RWPE2 (cell line): Measurements from ENCODE around the gene VAX1.
A peak's percentile ranks its signal among the peaks of the same experiment; 100 is the strongest.

Experiments used
- ATAC-seq: fragments of 200-7000 bp; cut with Tn5 transposase; 3 replicates; pipeline ENCODE4 v1.9.1; 2021; ENCODE audit warnings: low read depth
- DNase-seq: peaks from one replicate; pipeline ENCODE4 v3.0.0-alpha.2; 2020; ENCODE audit warnings: low spot score
- H3K27ac ChIP-seq: fragments of 450-650 bp; 2 replicates; pipeline ENCODE4 v1.5.1; 2017; ENCODE audit warnings: mild to moderate bottlenecking; ENCODE audit not compliant: poor library complexity, severe bottlenecking
- H3K27me3 ChIP-seq: fragments of 250-450 bp; sonication (Bioruptor Pico); 2 replicates; pipeline ENCODE4 v1.5.1; 2021; ENCODE audit warnings: mild to moderate bottlenecking, moderate library complexity; ENCODE audit not compliant: insufficient read depth, poor library complexity, severe bottlenecking
- H3K36me3 ChIP-seq: fragments of 250-450 bp; sonication (Bioruptor Pico); 2 replicates; pipeline ENCODE4 v1.5.1; 2020; ENCODE audit warnings: low read depth, mild to moderate bottlenecking, moderate library complexity
- H3K4me1 ChIP-seq: fragments of 250-450 bp; sonication (Bioruptor Pico); 2 replicates; pipeline ENCODE4 v1.5.1; 2021; ENCODE audit warnings: mild to moderate bottlenecking, moderate library complexity; ENCODE audit not compliant: insufficient read depth, poor library complexity, severe bottlenecking
- H3K4me3 ChIP-seq: fragments of 250-450 bp; sonication (Bioruptor Pico); 2 replicates; pipeline ENCODE4 v1.5.1; 2021; ENCODE audit warnings: mild to moderate bottlenecking, moderate library complexity; ENCODE audit not compliant: severe bottlenecking
- H3K9me3 ChIP-seq: fragments of 250-450 bp; sonication (Bioruptor Pico); 2 replicates; pipeline ENCODE4 v1.5.1; 2021; ENCODE audit warnings: mild to moderate bottlenecking, moderate library complexity; ENCODE audit not compliant: severe bottlenecking
- TF ChIP-seq, protein P1 (sequence below): fragments of 450-650 bp; IDR thresholded peaks from one replicate; pipeline ENCODE4 v1.5.1; 2017; ENCODE audit warnings: mild to moderate bottlenecking, moderate library complexity; ENCODE audit not compliant: poor library complexity, severe bottlenecking

Gene VAX1

GRCh38 chr10:117166418-117167345 lies 28.6 kb upstream of the VAX1 start:
- H3K27ac ChIP-seq, result no peak overlapping the region
- TF ChIP-seq, protein P1, sequence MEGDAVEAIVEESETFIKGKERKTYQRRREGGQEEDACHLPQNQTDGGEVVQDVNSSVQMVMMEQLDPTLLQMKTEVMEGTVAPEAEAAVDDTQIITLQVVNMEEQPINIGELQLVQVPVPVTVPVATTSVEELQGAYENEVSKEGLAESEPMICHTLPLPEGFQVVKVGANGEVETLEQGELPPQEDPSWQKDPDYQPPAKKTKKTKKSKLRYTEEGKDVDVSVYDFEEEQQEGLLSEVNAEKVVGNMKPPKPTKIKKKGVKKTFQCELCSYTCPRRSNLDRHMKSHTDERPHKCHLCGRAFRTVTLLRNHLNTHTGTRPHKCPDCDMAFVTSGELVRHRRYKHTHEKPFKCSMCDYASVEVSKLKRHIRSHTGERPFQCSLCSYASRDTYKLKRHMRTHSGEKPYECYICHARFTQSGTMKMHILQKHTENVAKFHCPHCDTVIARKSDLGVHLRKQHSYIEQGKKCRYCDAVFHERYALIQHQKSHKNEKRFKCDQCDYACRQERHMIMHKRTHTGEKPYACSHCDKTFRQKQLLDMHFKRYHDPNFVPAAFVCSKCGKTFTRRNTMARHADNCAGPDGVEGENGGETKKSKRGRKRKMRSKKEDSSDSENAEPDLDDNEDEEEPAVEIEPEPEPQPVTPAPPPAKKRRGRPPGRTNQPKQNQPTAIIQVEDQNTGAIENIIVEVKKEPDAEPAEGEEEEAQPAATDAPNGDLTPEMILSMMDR, result no peak
- no peaks in the 10 kb centered on the region for H3K9me3 ChIP-seq
- peaks cover 99% of the 10 kb centered on the region for H3K27me3 ChIP-seq
- H3K4me1 ChIP-seq, result no peaks in the 10 kb centered on the region
- H3K36me3 ChIP-seq, result no peaks in the 10 kb centered on the region
- peak; percentile 66 for ATAC-seq
- no peak overlapping the region for H3K4me3 ChIP-seq
- no peak for DNase-seq

DNA sequence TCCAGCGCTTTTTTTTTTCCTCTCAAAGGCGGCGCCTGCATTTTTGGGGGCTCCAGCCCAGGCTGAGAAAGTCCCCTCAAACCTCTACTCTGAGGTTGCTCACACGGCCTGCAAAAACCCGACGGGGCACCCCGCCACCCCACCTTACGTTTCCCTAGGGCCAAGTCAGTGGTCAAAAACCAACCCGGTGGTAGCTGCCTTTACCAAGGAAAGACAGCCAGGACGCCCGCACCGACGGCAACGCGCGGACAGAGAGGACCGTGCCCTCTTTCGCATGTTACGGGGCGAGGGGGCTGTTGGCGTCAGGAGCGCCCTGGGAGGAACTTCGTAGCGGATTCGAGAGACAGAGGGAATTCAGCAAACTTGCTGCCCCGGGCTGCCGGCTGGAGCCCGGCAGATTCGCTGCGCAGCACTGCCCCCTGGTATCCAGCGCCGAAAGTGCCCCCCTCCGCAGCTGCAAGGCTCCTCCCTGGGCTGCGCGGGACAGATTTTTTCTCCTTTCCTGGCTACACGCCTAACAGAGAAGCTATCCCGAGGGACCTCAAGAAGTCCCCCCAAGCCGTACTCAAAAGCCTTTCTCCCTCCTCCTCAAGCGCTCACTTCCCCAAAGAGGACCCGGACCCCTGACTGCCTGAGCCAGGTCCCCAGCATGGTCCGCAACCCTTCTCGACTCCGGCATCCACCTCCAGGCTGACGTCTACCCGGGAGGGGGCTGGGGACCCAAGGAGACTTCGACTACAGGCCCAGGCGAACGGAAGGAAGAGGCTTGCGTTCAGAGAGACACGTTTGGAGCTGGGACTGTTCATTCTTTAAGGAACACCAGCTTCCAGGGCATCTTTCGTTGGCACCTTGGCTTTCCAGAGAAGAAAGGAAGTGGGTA lies 27.7 kb upstream of the VAX1 start:
- Histone ChIP-seq H3K36me3 (no peaks in the 10 kb centered on the region), H3K9me3 (no peaks in the 10 kb centered on the region), H3K27me3 (peaks cover 99% of the 10 kb centered on the region), H3K27ac (no peak overlapping the region), H3K4me1 (no peaks in the 10 kb centered on the region), H3K4me3 (no peak overlapping the region)
- ATAC-seq (peak; percentile 68), DNase-seq (peak; percentile 47)
- TF ChIP-seq, protein P1, result peak; percentile 64

- TF ChIP-seq, protein P1, result no peak
- H3K4me1 ChIP-seq, result no peaks in the 10 kb centered on the region
- ATAC-seq, result no peak
- no peaks in the 10 kb centered on the region for H3K9me3 ChIP-seq
- peaks cover 99% of the 10 kb centered on the region for H3K27me3 ChIP-seq
- no peak overlapping the region for H3K27ac ChIP-seq
- no peak for DNase-seq
- no peak overlapping the region for H3K4me3 ChIP-seq
- H3K36me3 ChIP-seq, result no peaks in the 10 kb centered on the region
These were observed 26.8 kb upstream of the VAX1 start for GRCh38 chr10:117164592-117165537.

DNA sequence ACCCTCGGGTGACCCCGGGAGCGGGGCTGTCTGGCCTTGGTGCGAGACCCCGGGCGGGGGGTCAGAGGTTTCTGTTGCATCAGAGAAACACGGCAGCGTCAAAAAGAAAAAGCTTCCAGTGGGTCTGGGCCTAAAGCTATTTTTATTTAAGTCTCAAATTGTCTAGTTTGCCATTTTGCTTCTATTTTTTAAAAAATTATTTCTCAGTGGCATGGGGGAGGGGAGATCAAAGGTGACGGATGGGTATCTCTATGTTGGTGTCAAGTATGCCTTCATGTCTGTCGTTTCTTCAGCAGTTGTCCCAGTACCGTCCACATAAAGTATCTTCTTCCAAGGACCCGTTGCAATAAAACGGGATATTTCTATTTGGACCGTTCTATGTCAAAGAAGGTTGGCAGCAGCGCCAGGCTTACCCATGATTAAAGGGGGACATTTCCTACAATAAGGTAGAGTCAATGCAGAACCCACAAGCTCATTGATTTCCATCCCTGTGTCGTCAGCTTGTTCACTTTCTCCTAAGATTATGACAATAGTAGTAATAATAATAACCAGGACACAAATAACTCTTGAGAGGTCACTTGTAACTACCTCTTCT lies 26.0 kb upstream of the VAX1 start:
- TF ChIP-seq, protein P1, result no peak
- H3K4me1 ChIP-seq, result no peaks in the 10 kb centered on the region
- H3K27ac ChIP-seq, result no peak overlapping the region
- DNase-seq (no peak), ATAC-seq (no peak)
- H3K9me3 ChIP-seq, result no peaks in the 10 kb centered on the region
- no peaks in the 10 kb centered on the region for H3K36me3 ChIP-seq
- H3K4me3 ChIP-seq, result no peak overlapping the region
- peaks cover 99% of the 10 kb centered on the region for H3K27me3 ChIP-seq
